IMR-90 (cell line): ENCODE measurements around the gene TEDC1.

Experiments used
- BHLHE40 ChIP-seq: fragments of 150-350 bp; IDR thresholded peaks from 2 replicates; pipeline ENCODE4 v1.6.1; 2016; ENCODE audit warnings: mild to moderate bottlenecking, low read depth, low read length
- CHD1 ChIP-seq: IDR thresholded peaks from 2 replicates; pipeline ENCODE4 v1.6.1; 2012; ENCODE audit warnings: low read depth, low read length, improper control_type of control experiment
- POLR2A ChIP-seq: IDR thresholded peaks from 2 replicates; pipeline ENCODE4 v1.6.1; 2012; ENCODE audit warnings: mild to moderate bottlenecking, low read depth, low read length
- RAD21 ChIP-seq: IDR thresholded peaks from 2 replicates; pipeline ENCODE4 v1.6.1; 2012; ENCODE audit warnings: low read length, improper control_type of control experiment
- RCOR1 ChIP-seq: IDR thresholded peaks from 2 replicates; pipeline ENCODE4 v1.6.1; 2012; ENCODE audit warnings: mild to moderate bottlenecking, low read length, improper control_type of control experiment; ENCODE audit not compliant: insufficient replicate concordance
- TF ChIP-seq, protein P1 (sequence below): conservative IDR thresholded peaks from 2 replicates; pipeline ENCODE4 v1.5.1; 2012; ENCODE audit warnings: mild to moderate bottlenecking, low read depth, low read length, improper control_type of control experiment
- TF ChIP-seq, protein P2 (sequence below): fragments of 150-350 bp; IDR thresholded peaks from 2 replicates; pipeline ENCODE4 v1.6.1; 2017; ENCODE audit warnings: mild to moderate bottlenecking, antibody characterized with exemption, low read length, low read depth

DNA sequence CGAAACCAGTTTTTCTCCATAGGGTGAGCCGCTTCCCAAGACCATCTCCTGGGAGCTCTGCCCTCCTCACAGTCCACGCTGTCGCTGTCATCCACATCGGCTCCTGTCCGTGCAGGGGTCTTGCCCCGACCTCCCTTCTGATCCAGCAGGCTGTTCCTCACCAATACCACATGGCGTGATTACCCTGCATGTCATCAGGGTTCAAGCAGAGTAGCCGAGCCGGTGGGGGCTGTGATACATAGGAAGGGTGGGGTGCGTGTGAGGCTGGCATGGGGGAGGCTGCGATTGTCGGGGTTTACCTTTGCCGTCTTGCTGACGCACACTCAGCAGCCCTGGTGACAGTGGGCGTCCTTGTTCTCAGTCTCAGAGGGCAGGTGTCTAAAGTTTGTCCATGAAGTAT lies 17.0 kb downstream of the TEDC1 start:
- TF ChIP-seq, protein P1, sequence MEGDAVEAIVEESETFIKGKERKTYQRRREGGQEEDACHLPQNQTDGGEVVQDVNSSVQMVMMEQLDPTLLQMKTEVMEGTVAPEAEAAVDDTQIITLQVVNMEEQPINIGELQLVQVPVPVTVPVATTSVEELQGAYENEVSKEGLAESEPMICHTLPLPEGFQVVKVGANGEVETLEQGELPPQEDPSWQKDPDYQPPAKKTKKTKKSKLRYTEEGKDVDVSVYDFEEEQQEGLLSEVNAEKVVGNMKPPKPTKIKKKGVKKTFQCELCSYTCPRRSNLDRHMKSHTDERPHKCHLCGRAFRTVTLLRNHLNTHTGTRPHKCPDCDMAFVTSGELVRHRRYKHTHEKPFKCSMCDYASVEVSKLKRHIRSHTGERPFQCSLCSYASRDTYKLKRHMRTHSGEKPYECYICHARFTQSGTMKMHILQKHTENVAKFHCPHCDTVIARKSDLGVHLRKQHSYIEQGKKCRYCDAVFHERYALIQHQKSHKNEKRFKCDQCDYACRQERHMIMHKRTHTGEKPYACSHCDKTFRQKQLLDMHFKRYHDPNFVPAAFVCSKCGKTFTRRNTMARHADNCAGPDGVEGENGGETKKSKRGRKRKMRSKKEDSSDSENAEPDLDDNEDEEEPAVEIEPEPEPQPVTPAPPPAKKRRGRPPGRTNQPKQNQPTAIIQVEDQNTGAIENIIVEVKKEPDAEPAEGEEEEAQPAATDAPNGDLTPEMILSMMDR: no peak
- TF ChIP-seq RAD21: no peak
- TF ChIP-seq POLR2A: no peak
- TF ChIP-seq, protein P2, sequence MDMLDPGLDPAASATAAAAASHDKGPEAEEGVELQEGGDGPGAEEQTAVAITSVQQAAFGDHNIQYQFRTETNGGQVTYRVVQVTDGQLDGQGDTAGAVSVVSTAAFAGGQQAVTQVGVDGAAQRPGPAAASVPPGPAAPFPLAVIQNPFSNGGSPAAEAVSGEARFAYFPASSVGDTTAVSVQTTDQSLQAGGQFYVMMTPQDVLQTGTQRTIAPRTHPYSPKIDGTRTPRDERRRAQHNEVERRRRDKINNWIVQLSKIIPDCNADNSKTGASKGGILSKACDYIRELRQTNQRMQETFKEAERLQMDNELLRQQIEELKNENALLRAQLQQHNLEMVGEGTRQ: no peak
- no peak for TF ChIP-seq RCOR1
- TF ChIP-seq CHD1: no peak
- TF ChIP-seq BHLHE40: no peak
